Measurements from ENCODE around the gene CNTN4.
"Not testable (repeated sequence)": the region's sequence is repeated elsewhere in the genome, so short reads cannot be mapped to it uniquely, and the experiment has no call there.

Gene CNTN4

GRCh38 chr3:2819571-2819970 lies 720.9 kb downstream of the CNTN4 start:
- Histone ChIP-seq H3K9ac (ENCODE audit: low read depth in 1 of 2, low read length in 2 of 2) (no peak overlapping the region), H3K36me3 (ENCODE audit: control insufficient read depth in 2 of 2, insufficient read depth in 2 of 2, low read length in 2 of 2) (no peaks in the 10 kb centered on the region), H3K4me3 (ENCODE audit: low read length in 2 of 2) (no peak overlapping the region), H3K9me3 (ENCODE audit: control insufficient read depth in 2 of 2, low read length in 2 of 2) (no peaks in the 10 kb centered on the region), H3K27ac (ENCODE audit: low read depth in 2 of 2, low read length in 2 of 2) (no peak overlapping the region), H3K4me1 (ENCODE audit: control insufficient read depth in 2 of 2, insufficient read depth in 2 of 2, low read length in 2 of 2) (no peaks in the 10 kb centered on the region), H3K27me3 (ENCODE audit: control insufficient read depth in 2 of 2, insufficient read depth in 2 of 2, low read length in 2 of 2) (no peaks in the 10 kb centered on the region)

GRCh38 chr3:2820982-2821381 lies 722.3 kb downstream of the CNTN4 start:
- not testable (repeated sequence) for H3K27ac ChIP-seq (ENCODE audit: low read depth in 2 of 2, low read length in 2 of 2); H3K4me3 ChIP-seq (ENCODE audit: low read length in 2 of 2); H3K4me1 ChIP-seq (ENCODE audit: control insufficient read depth in 2 of 2, insufficient read depth in 2 of 2, low read length in 2 of 2); H3K9ac ChIP-seq (ENCODE audit: low read depth in 1 of 2, low read length in 2 of 2); H3K36me3 ChIP-seq (ENCODE audit: control insufficient read depth in 2 of 2, insufficient read depth in 2 of 2, low read length in 2 of 2); H3K27me3 ChIP-seq (ENCODE audit: control insufficient read depth in 2 of 2, insufficient read depth in 2 of 2, low read length in 2 of 2); H3K9me3 ChIP-seq (ENCODE audit: control insufficient read depth in 2 of 2, low read length in 2 of 2)

GRCh38 chr3:2822611-2823010 lies 723.9 kb downstream of the CNTN4 start:
- no peaks in the 10 kb centered on the region for H3K36me3 ChIP-seq (ENCODE audit: control insufficient read depth in 2 of 2, insufficient read depth in 2 of 2, low read length in 2 of 2)

GRCh38 chr3:2823031-2823430 lies 724.4 kb downstream of the CNTN4 start:
- Histone ChIP-seq H3K9me3 (ENCODE audit: control insufficient read depth in 2 of 2, low read length in 2 of 2) (no peaks in the 10 kb centered on the region), H3K36me3 (ENCODE audit: control insufficient read depth in 2 of 2, insufficient read depth in 2 of 2, low read length in 2 of 2) (no peaks in the 10 kb centered on the region), H3K4me3 (ENCODE audit: low read length in 2 of 2) (no peak overlapping the region), H3K27ac (ENCODE audit: low read depth in 2 of 2, low read length in 2 of 2) (no peak overlapping the region), H3K27me3 (ENCODE audit: control insufficient read depth in 2 of 2, insufficient read depth in 2 of 2, low read length in 2 of 2) (no peaks in the 10 kb centered on the region), H3K9ac (ENCODE audit: low read depth in 1 of 2, low read length in 2 of 2) (no peak overlapping the region), H3K4me1 (ENCODE audit: control insufficient read depth in 2 of 2, insufficient read depth in 2 of 2, low read length in 2 of 2) (no peaks in the 10 kb centered on the region)

More at GRCh38 chr3:2822611-2823010, 723.9 kb downstream of the CNTN4 start:
- Histone ChIP-seq H3K4me3 (ENCODE audit: low read length in 2 of 2) (no peak overlapping the region), H3K4me1 (ENCODE audit: control insufficient read depth in 2 of 2, insufficient read depth in 2 of 2, low read length in 2 of 2) (no peaks in the 10 kb centered on the region), H3K9me3 (ENCODE audit: control insufficient read depth in 2 of 2, low read length in 2 of 2) (no peaks in the 10 kb centered on the region), H3K27me3 (ENCODE audit: control insufficient read depth in 2 of 2, insufficient read depth in 2 of 2, low read length in 2 of 2) (no peaks in the 10 kb centered on the region), H3K27ac (ENCODE audit: low read depth in 2 of 2, low read length in 2 of 2) (no peak overlapping the region), H3K9ac (ENCODE audit: low read depth in 1 of 2, low read length in 2 of 2) (no peak overlapping the region)

- no peak overlapping the region for H3K27ac ChIP-seq (ENCODE audit: low read depth in 2 of 2, low read length in 2 of 2)
- no peaks in the 10 kb centered on the region for H3K4me1 ChIP-seq (ENCODE audit: control insufficient read depth in 2 of 2, insufficient read depth in 2 of 2, low read length in 2 of 2)
- no peaks in the 10 kb centered on the region for H3K27me3 ChIP-seq (ENCODE audit: control insufficient read depth in 2 of 2, insufficient read depth in 2 of 2, low read length in 2 of 2)
- H3K9me3 ChIP-seq (ENCODE audit: control insufficient read depth in 2 of 2, low read length in 2 of 2), result no peaks in the 10 kb centered on the region
- no peaks in the 10 kb centered on the region for H3K36me3 ChIP-seq (ENCODE audit: control insufficient read depth in 2 of 2, insufficient read depth in 2 of 2, low read length in 2 of 2)
- no peak overlapping the region for H3K4me3 ChIP-seq (ENCODE audit: low read length in 2 of 2)
- no peak overlapping the region for H3K9ac ChIP-seq (ENCODE audit: low read depth in 1 of 2, low read length in 2 of 2)
These were observed 725.0 kb downstream of the CNTN4 start for GRCh38 chr3:2823437-2824211.

GRCh38 chr3:2826036-2826435 lies 727.4 kb downstream of the CNTN4 start:
- Histone ChIP-seq H3K4me3 (ENCODE audit: low read length in 2 of 2) (no peak overlapping the region), H3K36me3 (ENCODE audit: control insufficient read depth in 2 of 2, insufficient read depth in 2 of 2, low read length in 2 of 2) (no peaks in the 10 kb centered on the region), H3K9me3 (ENCODE audit: control insufficient read depth in 2 of 2, low read length in 2 of 2) (no peaks in the 10 kb centered on the region), H3K27me3 (ENCODE audit: control insufficient read depth in 2 of 2, insufficient read depth in 2 of 2, low read length in 2 of 2) (no peaks in the 10 kb centered on the region), H3K4me1 (ENCODE audit: control insufficient read depth in 2 of 2, insufficient read depth in 2 of 2, low read length in 2 of 2) (no peaks in the 10 kb centered on the region), H3K27ac (ENCODE audit: low read depth in 2 of 2, low read length in 2 of 2) (no peak overlapping the region), H3K9ac (ENCODE audit: low read depth in 1 of 2, low read length in 2 of 2) (no peak overlapping the region)

GRCh38 chr3:2826453-2826852 lies 727.8 kb downstream of the CNTN4 start:
- Histone ChIP-seq H3K36me3 (ENCODE audit: control insufficient read depth in 2 of 2, insufficient read depth in 2 of 2, low read length in 2 of 2) (no peaks in the 10 kb centered on the region), H3K9me3 (ENCODE audit: control insufficient read depth in 2 of 2, low read length in 2 of 2) (no peaks in the 10 kb centered on the region), H3K27ac (ENCODE audit: low read depth in 2 of 2, low read length in 2 of 2) (no peak overlapping the region), H3K9ac (ENCODE audit: low read depth in 1 of 2, low read length in 2 of 2) (no peak overlapping the region), H3K4me3 (ENCODE audit: low read length in 2 of 2) (no peak overlapping the region), H3K27me3 (ENCODE audit: control insufficient read depth in 2 of 2, insufficient read depth in 2 of 2, low read length in 2 of 2) (no peaks in the 10 kb centered on the region), H3K4me1 (ENCODE audit: control insufficient read depth in 2 of 2, insufficient read depth in 2 of 2, low read length in 2 of 2) (no peaks in the 10 kb centered on the region)

GRCh38 chr3:2837239-2837638 lies 738.6 kb downstream of the CNTN4 start:
- no peak overlapping the region for H3K4me3 ChIP-seq (ENCODE audit: low read length in 2 of 2)
- no peak overlapping the region for H3K9ac ChIP-seq (ENCODE audit: low read depth in 1 of 2, low read length in 2 of 2)
- H3K9me3 ChIP-seq (ENCODE audit: control insufficient read depth in 2 of 2, low read length in 2 of 2), result no peaks in the 10 kb centered on the region
- H3K27me3 ChIP-seq (ENCODE audit: control insufficient read depth in 2 of 2, insufficient read depth in 2 of 2, low read length in 2 of 2), result no peaks in the 10 kb centered on the region
- H3K4me1 ChIP-seq (ENCODE audit: control insufficient read depth in 2 of 2, insufficient read depth in 2 of 2, low read length in 2 of 2), result no peaks in the 10 kb centered on the region
- H3K27ac ChIP-seq (ENCODE audit: low read depth in 2 of 2, low read length in 2 of 2), result no peak overlapping the region
- H3K36me3 ChIP-seq (ENCODE audit: control insufficient read depth in 2 of 2, insufficient read depth in 2 of 2, low read length in 2 of 2), result no peaks in the 10 kb centered on the region

- no peak overlapping the region for H3K27ac ChIP-seq (ENCODE audit: low read depth in 2 of 2, low read length in 2 of 2)
- no peaks in the 10 kb centered on the region for H3K36me3 ChIP-seq (ENCODE audit: control insufficient read depth in 2 of 2, insufficient read depth in 2 of 2, low read length in 2 of 2)
- H3K4me1 ChIP-seq (ENCODE audit: control insufficient read depth in 2 of 2, insufficient read depth in 2 of 2, low read length in 2 of 2), result no peaks in the 10 kb centered on the region
- H3K27me3 ChIP-seq (ENCODE audit: control insufficient read depth in 2 of 2, insufficient read depth in 2 of 2, low read length in 2 of 2), result no peaks in the 10 kb centered on the region
- H3K4me3 ChIP-seq (ENCODE audit: low read length in 2 of 2), result no peak overlapping the region
- H3K9ac ChIP-seq (ENCODE audit: low read depth in 1 of 2, low read length in 2 of 2), result no peak overlapping the region
- H3K9me3 ChIP-seq (ENCODE audit: control insufficient read depth in 2 of 2, low read length in 2 of 2), result no peaks in the 10 kb centered on the region
These were observed 739.2 kb downstream of the CNTN4 start for GRCh38 chr3:2837910-2838309.

- Histone ChIP-seq H3K27me3 (ENCODE audit: control insufficient read depth in 2 of 2, insufficient read depth in 2 of 2, low read length in 2 of 2) (no peaks in the 10 kb centered on the region), H3K4me1 (ENCODE audit: control insufficient read depth in 2 of 2, insufficient read depth in 2 of 2, low read length in 2 of 2) (no peaks in the 10 kb centered on the region), H3K4me3 (ENCODE audit: low read length in 2 of 2) (no peak overlapping the region), H3K36me3 (ENCODE audit: control insufficient read depth in 2 of 2, insufficient read depth in 2 of 2, low read length in 2 of 2) (no peaks in the 10 kb centered on the region), H3K9me3 (ENCODE audit: control insufficient read depth in 2 of 2, low read length in 2 of 2) (no peaks in the 10 kb centered on the region), H3K9ac (ENCODE audit: low read depth in 1 of 2, low read length in 2 of 2) (no peak overlapping the region), H3K27ac (ENCODE audit: low read depth in 2 of 2, low read length in 2 of 2) (no peak overlapping the region)
These were observed 740.0 kb downstream of the CNTN4 start for GRCh38 chr3:2838546-2839157.
